Hepatocyte (in vitro differentiated cells): ENCODE measurements around the gene CHST8.

Experiments used
- EZH2 ChIP-seq: fragments of 200-600 bp; sonication (generic); IDR thresholded peaks from 2 replicates; pipeline ENCODE4 v1.6.1; 2016; ENCODE audit warnings: antibody characterized with exemption, mild to moderate bottlenecking, borderline replicate concordance
- TF ChIP-seq, protein P1 (sequence below): fragments of 200-600 bp; sonication (generic); IDR thresholded peaks from 2 replicates; pipeline ENCODE4 v1.5.1; 2016; ENCODE audit warnings: antibody characterized with exemption, mild to moderate bottlenecking; ENCODE audit not compliant: poor library complexity

DNA sequence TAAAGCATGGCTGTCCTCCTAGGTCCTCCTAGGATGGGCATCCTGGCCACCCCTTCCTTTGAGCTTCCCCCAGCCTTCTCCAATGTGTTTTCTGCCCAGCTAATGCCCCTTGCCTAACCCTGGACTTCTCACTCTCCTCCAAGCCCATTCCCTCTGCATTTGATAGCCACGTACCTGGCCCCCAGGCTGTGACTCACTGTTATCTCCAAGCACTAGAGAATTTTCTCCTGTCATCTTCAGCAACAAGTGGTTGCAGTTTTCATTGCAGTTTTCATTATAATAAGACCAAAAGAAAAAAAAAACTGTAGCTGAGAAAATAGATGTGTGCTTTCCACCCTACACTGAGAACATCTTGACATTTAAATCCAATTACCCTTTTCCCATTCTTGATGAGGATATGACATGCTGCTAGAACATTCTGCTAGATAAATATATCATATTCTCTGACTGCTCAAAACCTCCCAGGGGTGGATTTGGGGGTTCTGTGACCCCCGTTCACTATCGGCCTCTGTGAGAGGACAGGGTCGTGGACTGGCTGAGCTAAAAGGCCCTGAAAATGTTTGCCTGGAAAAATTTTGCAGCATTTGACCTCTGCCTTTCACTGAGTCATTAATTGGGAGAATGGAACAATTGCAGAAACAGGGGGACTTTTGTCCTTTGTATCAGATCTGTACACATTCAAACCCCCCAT, 116.1 kb downstream of the CHST8 start:
- TF ChIP-seq, protein P1, sequence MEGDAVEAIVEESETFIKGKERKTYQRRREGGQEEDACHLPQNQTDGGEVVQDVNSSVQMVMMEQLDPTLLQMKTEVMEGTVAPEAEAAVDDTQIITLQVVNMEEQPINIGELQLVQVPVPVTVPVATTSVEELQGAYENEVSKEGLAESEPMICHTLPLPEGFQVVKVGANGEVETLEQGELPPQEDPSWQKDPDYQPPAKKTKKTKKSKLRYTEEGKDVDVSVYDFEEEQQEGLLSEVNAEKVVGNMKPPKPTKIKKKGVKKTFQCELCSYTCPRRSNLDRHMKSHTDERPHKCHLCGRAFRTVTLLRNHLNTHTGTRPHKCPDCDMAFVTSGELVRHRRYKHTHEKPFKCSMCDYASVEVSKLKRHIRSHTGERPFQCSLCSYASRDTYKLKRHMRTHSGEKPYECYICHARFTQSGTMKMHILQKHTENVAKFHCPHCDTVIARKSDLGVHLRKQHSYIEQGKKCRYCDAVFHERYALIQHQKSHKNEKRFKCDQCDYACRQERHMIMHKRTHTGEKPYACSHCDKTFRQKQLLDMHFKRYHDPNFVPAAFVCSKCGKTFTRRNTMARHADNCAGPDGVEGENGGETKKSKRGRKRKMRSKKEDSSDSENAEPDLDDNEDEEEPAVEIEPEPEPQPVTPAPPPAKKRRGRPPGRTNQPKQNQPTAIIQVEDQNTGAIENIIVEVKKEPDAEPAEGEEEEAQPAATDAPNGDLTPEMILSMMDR: no peak
- TF ChIP-seq EZH2: no peak
